ENCODE results near the gene GBX1. TPM values are rescaled to one million over a fixed set of nuclear protein-coding genes. Genes with fewer than 3 reads are reported as not detected.

The GBX1 gene
- polyA plus RNA-seq, 1 donor from 2014 or later = not detected

Other genes with a start within 250 kb of the GBX1 start
- gene KCNH2, start 189.4 kb downstream of the GBX1 start, polyA plus RNA-seq = 24.4 and 35.5 TPM in 2 replicates
- gene NOS3, start 176.7 kb downstream of the GBX1 start, polyA plus RNA-seq = not detected in 2 replicates
- 1.2 and 1.4 TPM in 2 replicates for gene ATG9B, start 143.2 kb downstream of the GBX1 start, polyA plus RNA-seq
- 34.4 and 40.5 TPM in 2 replicates for gene ABCB8, start 139.2 kb downstream of the GBX1 start, polyA plus RNA-seq
- 3.3 and 4.4 TPM in 2 replicates for gene ASIC3, start 119.2 kb downstream of the GBX1 start, polyA plus RNA-seq
- gene CDK5, start 109.8 kb downstream of the GBX1 start, polyA plus RNA-seq = 82.2 and 88.3 TPM in 2 replicates
- gene SLC4A2, start 108.1 kb downstream of the GBX1 start, polyA plus RNA-seq = 2.4 and 4.8 TPM in 2 replicates
- 147 and 182 TPM in 2 replicates for gene FASTK, start 86.9 kb downstream of the GBX1 start, polyA plus RNA-seq
- gene TMUB1, start 84.2 kb downstream of the GBX1 start, polyA plus RNA-seq = 35.2 and 43.9 TPM in 2 replicates
- 92.9 and 117 TPM in 2 replicates for gene AGAP3, start 81.2 kb downstream of the GBX1 start, polyA plus RNA-seq
- gene ASB10, start 19.6 kb upstream of the GBX1 start, polyA plus RNA-seq = not detected in 2 replicates
- not detected in 2 replicates for gene H2BK1, start 42.8 kb upstream of the GBX1 start, polyA plus RNA-seq
- gene ABCF2, start 59.5 kb upstream of the GBX1 start, polyA plus RNA-seq = 32.7 and 45.8 TPM in 2 replicates
- gene CHPF2, start 64.8 kb upstream of the GBX1 start, polyA plus RNA-seq = 22.1 and 22.5 TPM in 2 replicates
- 199 and 216 TPM in 2 replicates for gene SMARCD3, start 81.0 kb upstream of the GBX1 start, polyA plus RNA-seq
- 40.0 and 48.4 TPM in 2 replicates for gene NUB1, start 174.1 kb upstream of the GBX1 start, polyA plus RNA-seq
- gene WDR86, start 242.3 kb upstream of the GBX1 start, polyA plus RNA-seq = 45.6 and 46.2 TPM in 2 replicates

All from neural cell (in vitro differentiated cells).